GM21786 (cell line): ENCODE results near the gene MIGA2.

Source experiments
- ATAC-seq: cut with Tn5 transposase; IDR thresholded peaks from one replicate; pipeline ENCODE4 v1.9.1; 2021; ENCODE audit not compliant: unreplicated experiment

MIGA2 gene

GRCh38 chr9:129036923-129037766 lies 719 bp downstream of the MIGA2 start:
- ATAC-seq = no peak

GRCh38 chr9:129037767-129038098 lies 1.3 kb downstream of the MIGA2 start:
- no peak for ATAC-seq

GRCh38 chr9:129038109-129038852 lies 1.9 kb downstream of the MIGA2 start:
- no peak for ATAC-seq

- ATAC-seq = no peak
Observed at GRCh38 chr9:129040113-129040643, 3.8 kb downstream of the MIGA2 start.

GRCh38 chr9:129042016-129042415 lies 5.6 kb downstream of the MIGA2 start:
- ATAC-seq = no peak

GRCh38 chr9:129052592-129052991 lies 16.2 kb downstream of the MIGA2 start:
- ATAC-seq = no peak

- ATAC-seq = no peak
Observed at GRCh38 chr9:129053020-129053419, 16.6 kb downstream of the MIGA2 start.

GRCh38 chr9:129054163-129054851 lies 17.9 kb downstream of the MIGA2 start:
- ATAC-seq = no peak

- no peak for ATAC-seq
Observed at GRCh38 chr9:129058965-129059795, 22.8 kb downstream of the MIGA2 start.

GRCh38 chr9:129059796-129060785 lies 23.7 kb downstream of the MIGA2 start:
- no peak for ATAC-seq

- ATAC-seq = no peak
Observed at GRCh38 chr9:129060991-129061390, 24.6 kb downstream of the MIGA2 start.

- no peak for ATAC-seq
Observed at GRCh38 chr9:129063061-129063460, 26.6 kb downstream of the MIGA2 start.

- ATAC-seq = no peak
Observed at GRCh38 chr9:129064499-129064908, 28.1 kb downstream of the MIGA2 start.

GRCh38 chr9:129068110-129068509 lies 31.7 kb downstream of the MIGA2 start:
- no peak for ATAC-seq

GRCh38 chr9:129068990-129069861 lies 32.8 kb downstream of the MIGA2 start:
- ATAC-seq = peak; percentile 69

- ATAC-seq = no peak
Observed at GRCh38 chr9:129069862-129070641, 33.6 kb downstream of the MIGA2 start.

- no peak for ATAC-seq
Observed at GRCh38 chr9:129070696-129071525, 34.5 kb downstream of the MIGA2 start.
